A549 (cell line): Measurements from ENCODE around the gene RBM47.
"Not testable (repeated sequence)": the region's sequence is repeated elsewhere in the genome, so short reads cannot be mapped to it uniquely, and the experiment has no call there.

Experiments
- CBX2 ChIP-seq: fragments of 200-600 bp; sonication (generic); IDR thresholded peaks from 2 replicates; pipeline ENCODE4 v1.6.1; 2016; ENCODE audit warnings: low read depth, mild to moderate bottlenecking, borderline replicate concordance
- CTCF ChIP-seq: fragments of >200 bp; sonication (Bioruptor Twin); formaldehyde crosslinking; IDR thresholded peaks from 3 replicates; pipeline ENCODE4 v1.5.1; 2016
- EP300 ChIP-seq, 2 experiments: fragments of >200 bp; sonication (Bioruptor Twin); formaldehyde crosslinking; IDR thresholded peaks; 2 replicates in 1 of 2; 3 replicates in 1 of 2; pipeline ENCODE4 v1.6.1; 2016 to 2017
- POLR2A ChIP-seq: IDR thresholded peaks from 2 replicates; pipeline ENCODE4 v1.6.1; 2012; ENCODE audit warnings: mild to moderate bottlenecking, low read length
- RAD21 ChIP-seq, 2 experiments: fragments of >200 bp in 1 of 2; sonication (Bioruptor Twin) in 1 of 2; formaldehyde crosslinking in 1 of 2; IDR thresholded peaks in 1 of 2; conservative IDR thresholded peaks in 1 of 2; 2 replicates in 1 of 2; 3 replicates in 1 of 2; pipeline ENCODE4 v1.6.1; 2012 to 2018; ENCODE audit warnings: inconsistent platforms in 1 of 2
- REST ChIP-seq: fragments of 200-600 bp; sonication (generic); IDR thresholded peaks from 2 replicates; pipeline ENCODE4 v1.6.1; 2016; ENCODE audit warnings: antibody characterized with exemption, mild to moderate bottlenecking, moderate library complexity
- SMC3 ChIP-seq: fragments of >200 bp; sonication (Bioruptor Twin); formaldehyde crosslinking; IDR thresholded peaks from 3 replicates; pipeline ENCODE4 v1.6.1; 2018; ENCODE audit warnings: inconsistent platforms

DNA sequence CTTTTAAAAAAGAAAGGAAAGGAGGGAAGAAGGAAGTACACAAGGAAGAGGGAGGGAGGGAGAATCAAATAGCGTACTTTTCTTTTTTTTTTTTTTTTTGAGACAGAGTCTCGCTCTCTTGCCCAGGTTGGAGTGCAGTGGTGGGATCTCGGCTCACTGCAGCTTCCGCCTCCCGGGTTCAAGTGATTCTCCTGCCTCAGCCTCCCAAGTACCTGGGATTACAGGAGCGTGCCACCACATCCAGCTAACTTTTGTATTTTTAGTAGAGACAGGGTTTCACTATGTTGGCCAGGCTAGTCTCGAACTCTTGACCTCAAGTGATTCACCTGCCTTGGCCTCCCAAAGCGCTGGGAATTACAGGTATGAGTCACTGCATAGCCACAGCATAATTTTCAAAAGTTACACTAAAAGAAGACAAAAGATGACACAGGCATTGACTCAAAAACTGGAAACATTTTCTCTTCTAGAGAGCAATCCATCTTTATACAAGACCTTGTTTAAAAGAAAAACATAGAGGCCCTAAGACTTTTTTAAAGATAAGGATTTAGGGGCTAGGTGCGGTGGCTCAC, 78.0 kb downstream of the RBM47 start:
- TF ChIP-seq CTCF; EP300 (IDR thresholded peaks at IDR 0.05); RAD21 (conservative IDR thresholded peaks at IDR 0.05 in 1 of 2, IDR thresholded peaks at IDR 0.05 in 1 of 2); REST; POLR2A; SMC3; CBX2: not testable (repeated sequence)
